KBM-7 (cell line): ENCODE results near the gene FBXL14.
"Not testable (repeated sequence)": the region's sequence is repeated elsewhere in the genome, so short reads cannot be mapped to it uniquely, and the experiment has no call there.

Experiments
- DNase-seq: peaks from one replicate; pipeline ENCODE4 v3.0.0-alpha.2; 2015
- in situ Hi-C: fragments of 300-500 bp; cut with MboI; formaldehyde crosslinking; loops from 2 replicates; pipeline ENCODE4 v1.14.3; 2020; ENCODE audit warnings: low sequenced_read_pairs, low pct_unique_long_range_greater_than_20kb, mixed read lengths

Gene FBXL14

GRCh38 chr12:1579651-1580435 lies 14.5 kb downstream of the FBXL14 start:
- DNase-seq = no peak
- in situ Hi-C loops = loop anchor here (25.0 kb wide), 2 partner anchors 468 to 1018 kb away; no protein-coding TSS in a partner anchor

GRCh38 chr12:1576410-1577241 lies 17.8 kb downstream of the FBXL14 start:
- in situ Hi-C loops = loop anchor here (25.0 kb wide), 2 partner anchors 464 to 1014 kb away; no protein-coding TSS in a partner anchor
- DNase-seq = no peak

- in situ Hi-C loops = loop anchor here (25.0 kb wide), 2 partner anchors 463 to 1013 kb away; no protein-coding TSS in a partner anchor
- DNase-seq = peak; percentile 36
Measured at GRCh38 chr12:1575408-1576401, 18.7 kb downstream of the FBXL14 start.

- in situ Hi-C loops = loop anchor here (25.0 kb wide), 2 partner anchors 463 to 1013 kb away; no protein-coding TSS in a partner anchor
- no peak for DNase-seq
Measured at GRCh38 chr12:1574865-1575259, 19.5 kb downstream of the FBXL14 start.

GRCh38 chr12:1573960-1574864 lies 20.2 kb downstream of the FBXL14 start:
- in situ Hi-C loops = no loop called here
- DNase-seq = no peak

GRCh38 chr12:1572731-1573130 lies 21.6 kb downstream of the FBXL14 start:
- in situ Hi-C loops = no loop called here
- no peak for DNase-seq

GRCh38 chr12:1567852-1568251 lies 26.5 kb downstream of the FBXL14 start:
- in situ Hi-C loops = no loop called here
- DNase-seq = no peak

- in situ Hi-C loops = no loop called here
- no peak for DNase-seq
Measured at GRCh38 chr12:1566449-1567135, 27.8 kb downstream of the FBXL14 start.

GRCh38 chr12:1565172-1565571 lies 29.2 kb downstream of the FBXL14 start:
- in situ Hi-C loops = no loop called here
- no peak for DNase-seq

- DNase-seq = no peak
- in situ Hi-C loops = no loop called here
Measured at GRCh38 chr12:1564067-1564466, 30.3 kb downstream of the FBXL14 start.

GRCh38 chr12:1562813-1563407 lies 31.5 kb downstream of the FBXL14 start:
- in situ Hi-C loops = no loop called here
- no peak for DNase-seq

- DNase-seq = no peak
- in situ Hi-C loops = no loop called here
Measured at GRCh38 chr12:1560704-1561103, 33.7 kb downstream of the FBXL14 start.

- no peak for DNase-seq
- in situ Hi-C loops = no loop called here
Measured at GRCh38 chr12:1559676-1560091, 34.7 kb downstream of the FBXL14 start.

GRCh38 chr12:1558108-1558507 lies 36.3 kb downstream of the FBXL14 start:
- in situ Hi-C loops, DNase-seq: not testable (repeated sequence)

- DNase-seq = no peak
- in situ Hi-C loops = no loop called here
Measured at GRCh38 chr12:1553987-1554982, 40.1 kb downstream of the FBXL14 start.

GRCh38 chr12:1553536-1553935 lies 40.8 kb downstream of the FBXL14 start:
- no peak for DNase-seq
- in situ Hi-C loops = no loop called here
